ENCODE results near the gene NAT8L.

Gene NAT8L

GRCh38 chr4:2062808-2063524 is 3.8 kb downstream of the NAT8L start:
- Histone ChIP-seq H3K27me3 (ENCODE audit: insufficient read depth, low read length) (no peaks in the 10 kb centered on the region), H3K4me1 (ENCODE audit: insufficient read depth, low read length) (peaks cover 18% of the 10 kb centered on the region), H3K36me3 (ENCODE audit: insufficient read depth, low read length) (peaks cover 37% of the 10 kb centered on the region), H3K4me3 (ENCODE audit: low read length) (no peak overlapping the region), H2AFZ (ENCODE audit: low read depth, low read length) (no peak overlapping the region), H3K9me3 (ENCODE audit: low read length) (no peaks in the 10 kb centered on the region)

- H3K27me3 ChIP-seq (ENCODE audit: insufficient read depth, low read length): no peaks in the 10 kb centered on the region
- H3K36me3 ChIP-seq (ENCODE audit: insufficient read depth, low read length): peaks cover 37% of the 10 kb centered on the region
These were observed 4.6 kb downstream of the NAT8L start for GRCh38 chr4:2063557-2064275.

GRCh38 chr4:2064276-2064991 is 5.3 kb downstream of the NAT8L start:
- H3K36me3 ChIP-seq (ENCODE audit: insufficient read depth, low read length): peaks cover 37% of the 10 kb centered on the region

More at GRCh38 chr4:2063557-2064275, 4.6 kb downstream of the NAT8L start:
- no peaks in the 10 kb centered on the region for H3K9me3 ChIP-seq (ENCODE audit: low read length)
- no peak overlapping the region for H2AFZ ChIP-seq (ENCODE audit: low read depth, low read length)
- H3K4me1 ChIP-seq (ENCODE audit: insufficient read depth, low read length): peaks cover 22% of the 10 kb centered on the region
- H3K4me3 ChIP-seq (ENCODE audit: low read length): no peak overlapping the region

GRCh38 chr4:2065106-2065930 is 6.2 kb downstream of the NAT8L start:
- H3K27me3 ChIP-seq (ENCODE audit: insufficient read depth, low read length): no peaks in the 10 kb centered on the region
- no peaks in the 10 kb centered on the region for H3K9me3 ChIP-seq (ENCODE audit: low read length)
- H3K36me3 ChIP-seq (ENCODE audit: insufficient read depth, low read length): peaks cover 37% of the 10 kb centered on the region
- H3K4me3 ChIP-seq (ENCODE audit: low read length): no peak overlapping the region
- no peak overlapping the region for H2AFZ ChIP-seq (ENCODE audit: low read depth, low read length)
- peaks cover 24% of the 10 kb centered on the region for H3K4me1 ChIP-seq (ENCODE audit: insufficient read depth, low read length)

More at GRCh38 chr4:2064276-2064991, 5.3 kb downstream of the NAT8L start:
- H3K4me3 ChIP-seq (ENCODE audit: low read length): no peak overlapping the region
- H2AFZ ChIP-seq (ENCODE audit: low read depth, low read length): no peak overlapping the region
- H3K9me3 ChIP-seq (ENCODE audit: low read length): no peaks in the 10 kb centered on the region
- peaks cover 22% of the 10 kb centered on the region for H3K4me1 ChIP-seq (ENCODE audit: insufficient read depth, low read length)
- no peaks in the 10 kb centered on the region for H3K27me3 ChIP-seq (ENCODE audit: insufficient read depth, low read length)

- Histone ChIP-seq H3K27me3 (ENCODE audit: insufficient read depth, low read length) (no peaks in the 10 kb centered on the region), H2AFZ (ENCODE audit: low read depth, low read length) (no peak overlapping the region), H3K36me3 (ENCODE audit: insufficient read depth, low read length) (peaks cover 37% of the 10 kb centered on the region), H3K4me1 (ENCODE audit: insufficient read depth, low read length) (peaks cover 24% of the 10 kb centered on the region), H3K9me3 (ENCODE audit: low read length) (no peaks in the 10 kb centered on the region), H3K4me3 (ENCODE audit: low read length) (no peak overlapping the region)
These were observed 7.0 kb downstream of the NAT8L start for GRCh38 chr4:2066011-2066551.

- Histone ChIP-seq H3K27me3 (ENCODE audit: insufficient read depth, low read length) (no peaks in the 10 kb centered on the region), H3K4me1 (ENCODE audit: insufficient read depth, low read length) (peaks cover 24% of the 10 kb centered on the region), H2AFZ (ENCODE audit: low read depth, low read length) (no peak overlapping the region), H3K4me3 (ENCODE audit: low read length) (no peak overlapping the region), H3K9me3 (ENCODE audit: low read length) (no peaks in the 10 kb centered on the region), H3K36me3 (ENCODE audit: insufficient read depth, low read length) (peaks cover 30% of the 10 kb centered on the region)
These were observed 7.7 kb downstream of the NAT8L start for GRCh38 chr4:2066571-2067445.

- no peaks in the 10 kb centered on the region for H3K9me3 ChIP-seq (ENCODE audit: low read length)
- no peak overlapping the region for H3K4me3 ChIP-seq (ENCODE audit: low read length)
- no peaks in the 10 kb centered on the region for H3K27me3 ChIP-seq (ENCODE audit: insufficient read depth, low read length)
- peaks cover 29% of the 10 kb centered on the region for H3K4me1 ChIP-seq (ENCODE audit: insufficient read depth, low read length)
- H3K36me3 ChIP-seq (ENCODE audit: insufficient read depth, low read length): peaks cover 22% of the 10 kb centered on the region
- no peak overlapping the region for H2AFZ ChIP-seq (ENCODE audit: low read depth, low read length)
These were observed 8.5 kb downstream of the NAT8L start for GRCh38 chr4:2067446-2068197.

GRCh38 chr4:2068198-2068470 is 9.0 kb downstream of the NAT8L start:
- peaks cover 34% of the 10 kb centered on the region for H3K4me1 ChIP-seq (ENCODE audit: insufficient read depth, low read length)
- no peak overlapping the region for H2AFZ ChIP-seq (ENCODE audit: low read depth, low read length)
- H3K27me3 ChIP-seq (ENCODE audit: insufficient read depth, low read length): no peaks in the 10 kb centered on the region
- no peaks in the 10 kb centered on the region for H3K9me3 ChIP-seq (ENCODE audit: low read length)
- peaks cover 17% of the 10 kb centered on the region for H3K36me3 ChIP-seq (ENCODE audit: insufficient read depth, low read length)
- no peak overlapping the region for H3K4me3 ChIP-seq (ENCODE audit: low read length)

- Histone ChIP-seq H3K36me3 (ENCODE audit: insufficient read depth, low read length) (peaks cover 12% of the 10 kb centered on the region), H3K9me3 (ENCODE audit: low read length) (no peaks in the 10 kb centered on the region), H3K27me3 (ENCODE audit: insufficient read depth, low read length) (no peaks in the 10 kb centered on the region)
These were observed 9.4 kb downstream of the NAT8L start for GRCh38 chr4:2068566-2068965.

GRCh38 chr4:2069161-2069971 is 10.2 kb downstream of the NAT8L start:
- H2AFZ ChIP-seq (ENCODE audit: low read depth, low read length): no peak overlapping the region
- H3K36me3 ChIP-seq (ENCODE audit: insufficient read depth, low read length): peaks cover 6% of the 10 kb centered on the region
- H3K4me1 ChIP-seq (ENCODE audit: insufficient read depth, low read length): peaks cover 46% of the 10 kb centered on the region
- H3K27me3 ChIP-seq (ENCODE audit: insufficient read depth, low read length): no peaks in the 10 kb centered on the region
- H3K4me3 ChIP-seq (ENCODE audit: low read length): no peak overlapping the region
- H3K9me3 ChIP-seq (ENCODE audit: low read length): no peaks in the 10 kb centered on the region

More at GRCh38 chr4:2068566-2068965, 9.4 kb downstream of the NAT8L start:
- H3K4me3 ChIP-seq (ENCODE audit: low read length): no peak overlapping the region
- H2AFZ ChIP-seq (ENCODE audit: low read depth, low read length): no peak overlapping the region
- peaks cover 38% of the 10 kb centered on the region for H3K4me1 ChIP-seq (ENCODE audit: insufficient read depth, low read length)

GRCh38 chr4:2069986-2070385 is 10.9 kb downstream of the NAT8L start:
- Histone ChIP-seq H3K27me3 (ENCODE audit: insufficient read depth, low read length) (no peaks in the 10 kb centered on the region), H2AFZ (ENCODE audit: low read depth, low read length) (no peak overlapping the region), H3K9me3 (ENCODE audit: low read length) (no peaks in the 10 kb centered on the region), H3K4me1 (ENCODE audit: insufficient read depth, low read length) (peaks cover 49% of the 10 kb centered on the region), H3K4me3 (ENCODE audit: low read length) (no peak overlapping the region), H3K36me3 (ENCODE audit: insufficient read depth, low read length) (no peaks in the 10 kb centered on the region)

Measured in neuron (in vitro differentiated cells).